ENCODE measurements around the gene OSBPL10.
"Not testable (repeated sequence)": the region's sequence is repeated elsewhere in the genome, so short reads cannot be mapped to it uniquely, and the experiment has no call there.

The OSBPL10 gene

DNA sequence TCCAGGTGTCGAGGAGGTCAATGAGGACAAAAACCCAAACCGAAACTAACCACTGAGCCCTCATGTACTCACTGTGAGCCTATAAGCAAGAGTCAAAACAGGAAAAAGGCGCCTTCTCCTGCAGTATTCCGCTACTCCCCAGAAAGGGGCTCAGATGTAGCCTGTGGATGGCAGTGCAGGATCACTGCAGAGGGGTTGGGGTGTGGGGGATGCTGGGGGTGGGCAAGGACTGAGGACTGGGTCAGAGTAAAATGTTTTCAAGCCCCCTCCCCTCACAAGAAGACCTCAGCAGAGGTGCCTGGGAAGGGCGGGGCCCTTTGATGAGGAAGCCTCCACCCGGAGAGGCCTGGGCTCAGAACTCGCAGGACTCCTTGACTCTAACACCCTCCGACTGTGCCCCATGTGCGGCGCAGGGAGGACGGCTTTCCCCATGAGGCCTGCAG lies 170.1 kb downstream of the OSBPL10 start:
- DNase-seq (ENCODE audit: low read depth), result no peak

DNA sequence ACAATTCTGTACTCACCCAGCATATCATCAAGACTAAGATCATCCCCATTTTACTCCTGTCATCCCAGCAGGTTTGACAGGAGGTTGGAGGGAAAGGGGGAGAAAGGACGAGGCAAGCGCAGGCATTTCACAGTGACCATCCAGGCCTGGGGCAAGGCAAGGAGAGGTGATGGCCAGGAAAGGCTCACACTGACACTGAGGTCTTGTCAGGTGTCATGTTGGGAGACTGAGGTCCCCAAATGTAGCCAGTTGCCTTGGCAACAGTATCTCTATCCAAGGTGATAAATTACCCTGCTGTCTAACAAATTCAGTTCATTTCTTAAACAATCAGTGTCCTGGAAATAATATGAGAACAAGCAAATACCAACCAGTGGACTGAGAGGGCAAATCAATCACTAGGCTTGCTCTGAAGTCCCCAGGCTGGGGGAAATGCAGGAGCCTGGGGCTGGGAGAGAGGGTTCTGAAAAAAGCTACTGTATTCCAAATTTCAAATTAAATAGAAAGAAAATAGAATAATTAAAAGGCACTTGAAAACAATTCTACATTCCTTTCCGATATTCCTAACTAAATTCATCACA lies 172.8 kb downstream of the OSBPL10 start:
- no peak for DNase-seq (ENCODE audit: low read depth)

DNA sequence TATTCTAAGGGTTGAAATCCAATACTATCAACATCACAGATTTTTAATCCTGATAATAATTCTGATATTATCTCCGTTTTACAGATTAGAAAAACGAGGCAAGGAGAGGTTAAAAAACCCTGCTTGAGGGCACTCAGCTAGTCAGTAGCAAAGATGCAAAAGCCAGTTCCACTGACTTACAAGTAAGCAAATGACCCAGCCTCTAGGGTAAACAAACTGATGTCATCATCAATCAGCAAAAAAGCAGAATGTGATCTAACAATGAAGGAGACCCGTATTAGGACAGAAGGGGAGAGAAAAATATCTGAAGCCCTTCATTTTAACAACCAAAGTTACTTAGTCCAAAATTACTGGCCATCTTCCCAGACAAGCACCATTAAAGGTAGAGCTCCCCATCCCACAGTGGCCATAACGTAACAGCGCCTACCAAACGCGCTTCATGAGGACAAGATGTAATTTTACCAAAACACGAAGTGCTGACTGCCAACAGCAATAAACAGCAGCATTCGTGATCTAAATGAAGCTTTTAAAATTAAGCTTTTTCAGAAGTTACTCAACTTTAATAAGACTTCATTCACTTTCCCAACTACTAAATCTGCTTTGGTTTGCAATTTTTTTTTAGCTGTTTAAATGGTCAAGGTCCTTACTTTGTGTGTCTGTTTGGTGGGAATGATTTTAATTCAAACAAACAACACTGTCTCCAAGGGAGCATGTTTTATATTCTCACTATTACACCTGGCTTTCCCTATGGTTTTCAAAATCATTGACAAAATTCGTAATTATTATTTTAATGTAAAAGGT lies 176.6 kb downstream of the OSBPL10 start:
- no peak for DNase-seq (ENCODE audit: low read depth)

DNA sequence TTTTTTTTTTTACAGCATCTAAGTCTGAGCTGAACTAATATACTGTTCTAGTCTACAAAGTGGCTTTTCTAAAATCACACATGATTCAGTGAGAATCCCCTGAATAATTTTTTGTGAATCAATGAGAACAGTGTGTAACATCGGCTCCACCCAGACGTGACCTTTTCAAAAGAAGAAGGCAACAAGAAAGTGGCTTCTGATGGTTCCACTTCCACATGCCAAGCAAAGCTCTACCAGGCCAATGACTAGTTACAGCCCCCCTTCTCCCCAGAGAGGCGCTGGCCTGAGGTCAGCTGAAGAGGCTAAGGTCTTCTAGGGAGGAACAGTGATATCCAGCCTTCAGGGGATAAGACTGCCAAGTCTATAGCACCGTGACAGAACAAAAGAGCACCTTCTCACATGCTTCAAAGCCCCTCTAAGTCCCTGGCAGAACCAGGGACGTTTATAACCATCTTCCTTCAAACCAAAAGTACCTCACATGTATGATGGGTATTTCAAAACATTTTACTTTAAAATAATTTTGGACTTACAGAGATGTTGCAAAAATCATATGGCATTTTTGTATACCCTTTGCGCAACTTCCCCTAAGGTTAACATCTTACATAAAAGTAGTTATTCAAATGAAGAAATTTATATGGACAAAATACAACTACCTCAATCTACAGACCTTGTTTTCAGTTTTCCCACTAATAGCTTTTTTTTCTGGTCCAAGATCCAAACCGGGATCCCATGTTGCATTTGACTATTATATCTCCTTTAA lies 177.9 kb downstream of the OSBPL10 start:
- no peak for DNase-seq (ENCODE audit: low read depth)

DNA sequence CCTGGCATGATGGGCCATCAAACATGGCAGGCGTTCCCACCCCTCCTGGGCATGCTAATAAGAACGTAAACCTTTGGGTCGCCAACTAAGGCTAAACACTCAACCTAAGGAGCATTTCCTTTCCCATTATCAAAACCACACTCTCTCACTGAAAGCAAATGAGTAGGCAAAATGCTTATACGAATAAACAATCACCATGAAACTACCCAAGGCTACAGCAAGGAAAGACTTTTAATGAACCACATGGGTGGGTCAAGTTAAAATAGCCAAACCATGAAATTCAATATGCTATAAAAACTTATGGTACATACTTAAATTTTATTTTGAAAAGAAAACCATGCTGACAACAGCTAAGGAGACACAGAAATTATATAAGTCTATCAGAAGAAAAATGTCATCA lies 180.6 kb downstream of the OSBPL10 start:
- no peak for DNase-seq (ENCODE audit: low read depth)

DNA sequence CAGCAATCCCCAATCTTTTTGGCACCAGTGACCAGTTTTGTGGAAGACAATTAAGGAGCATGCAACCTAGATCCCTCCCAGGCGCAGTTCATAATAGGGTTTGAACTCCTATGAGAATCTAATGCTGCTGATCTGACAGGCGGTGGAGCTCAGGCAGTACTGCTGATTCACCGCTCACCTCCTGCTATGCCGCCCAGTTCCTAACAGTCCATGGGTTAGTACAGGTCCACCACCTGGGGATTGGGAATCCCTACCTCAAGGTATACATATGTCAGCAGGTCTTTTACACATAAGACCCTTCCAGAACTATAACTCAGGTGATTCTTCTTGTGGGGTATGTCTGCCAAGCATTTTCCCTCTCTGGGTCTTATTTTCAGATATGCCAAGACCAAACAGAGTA lies 182.2 kb downstream of the OSBPL10 start:
- DNase-seq (ENCODE audit: low read depth), result no peak

DNA sequence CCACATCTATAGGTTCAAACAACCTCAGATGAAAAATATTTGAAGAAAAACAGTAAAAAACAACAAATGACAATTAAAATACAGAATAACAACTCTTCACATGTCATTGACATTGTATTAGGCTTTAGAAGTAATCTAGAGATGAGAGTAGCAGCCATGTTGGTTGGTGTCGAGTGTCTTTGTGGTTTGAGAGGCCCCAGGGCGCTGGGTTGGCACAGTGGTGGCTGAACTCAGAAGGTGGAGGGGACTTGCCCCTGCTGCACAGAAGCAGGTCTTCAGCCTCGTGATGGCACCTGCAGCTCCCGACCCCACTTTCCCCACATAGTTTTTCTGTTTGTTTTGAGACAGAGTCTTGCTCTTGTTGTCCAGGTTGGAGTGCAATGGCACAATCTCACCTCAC lies 187.2 kb downstream of the OSBPL10 start:
- no peak for DNase-seq (ENCODE audit: low read depth)

DNA sequence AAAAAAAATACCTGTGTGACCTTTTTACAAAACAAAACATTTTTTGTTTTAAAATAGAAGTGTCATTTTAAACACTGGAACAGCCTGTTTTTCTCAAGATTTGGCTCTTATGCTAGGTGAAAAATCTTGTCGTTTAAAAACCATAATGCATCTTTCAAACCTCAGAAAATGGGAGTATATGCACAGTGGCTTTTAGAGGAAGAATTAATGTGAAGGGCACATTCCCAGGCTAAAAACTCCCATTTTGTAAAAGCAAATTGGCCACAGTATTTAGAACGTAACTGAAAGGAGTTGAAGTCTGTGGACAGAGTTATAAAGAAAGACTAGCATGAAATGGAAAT lies 190.0 kb downstream of the OSBPL10 start:
- no peak for DNase-seq (ENCODE audit: low read depth)

DNA sequence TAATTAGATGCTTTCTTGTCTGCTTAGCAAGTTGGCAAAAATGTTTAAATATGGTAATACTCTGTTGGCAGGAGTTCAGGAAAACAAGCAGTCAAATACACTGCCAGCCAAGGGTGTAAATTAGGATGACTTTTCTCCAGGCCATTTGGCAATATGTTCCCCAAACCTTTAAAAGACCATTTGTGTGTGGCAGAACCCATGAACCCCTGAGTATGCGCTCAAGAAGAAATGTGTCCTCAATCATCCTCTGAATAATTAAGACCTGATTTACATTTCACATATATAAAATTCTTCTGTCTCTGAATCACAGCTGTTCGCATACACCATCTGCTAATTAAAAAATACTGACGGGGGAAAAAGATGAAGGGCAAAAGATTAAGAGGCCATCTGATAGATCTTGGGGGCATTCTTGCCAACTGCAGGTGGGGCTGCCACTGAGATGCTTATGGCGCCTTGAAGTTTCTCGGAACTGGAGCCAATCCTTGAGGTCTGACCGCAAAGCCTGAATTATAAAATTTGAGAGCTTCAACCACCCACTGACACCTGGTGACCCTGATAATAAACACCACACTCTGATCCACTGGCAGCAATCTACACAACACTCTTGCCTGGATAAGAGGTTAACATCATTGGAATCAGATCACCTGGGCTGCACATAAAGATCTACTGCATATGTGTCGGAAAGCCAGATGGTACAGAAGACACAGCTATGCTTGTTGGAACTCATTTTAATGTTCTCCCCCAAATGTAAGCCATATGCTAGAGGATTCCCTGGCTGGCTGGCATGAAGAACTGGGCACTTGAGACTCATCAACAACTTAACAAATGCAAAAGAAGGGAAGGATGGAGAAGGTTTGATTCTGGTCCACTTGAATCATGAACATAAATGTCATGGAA lies 190.6 kb downstream of the OSBPL10 start:
- DNase-seq (ENCODE audit: low read depth), result no peak

DNA sequence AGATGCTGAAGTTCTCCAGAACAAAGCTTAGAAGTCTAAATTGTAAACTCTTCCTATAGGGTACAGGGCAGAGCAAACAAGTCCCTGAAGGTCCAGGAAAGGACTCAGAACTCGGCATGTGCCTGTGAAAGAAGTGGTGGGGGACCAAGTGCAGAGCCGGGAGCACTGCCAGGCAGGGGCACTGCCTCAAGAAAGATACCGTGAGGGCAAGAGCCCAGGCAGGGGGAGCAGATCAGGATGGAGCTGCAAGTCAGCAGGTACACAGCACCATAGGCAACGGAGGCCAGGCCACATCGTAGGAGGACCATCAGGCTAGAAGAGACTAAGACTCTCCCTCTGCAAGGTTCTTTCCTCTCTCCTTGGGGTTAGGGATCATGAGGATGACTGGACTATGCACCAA lies 191.6 kb downstream of the OSBPL10 start:
- DNase-seq (ENCODE audit: low read depth), result no peak

DNA sequence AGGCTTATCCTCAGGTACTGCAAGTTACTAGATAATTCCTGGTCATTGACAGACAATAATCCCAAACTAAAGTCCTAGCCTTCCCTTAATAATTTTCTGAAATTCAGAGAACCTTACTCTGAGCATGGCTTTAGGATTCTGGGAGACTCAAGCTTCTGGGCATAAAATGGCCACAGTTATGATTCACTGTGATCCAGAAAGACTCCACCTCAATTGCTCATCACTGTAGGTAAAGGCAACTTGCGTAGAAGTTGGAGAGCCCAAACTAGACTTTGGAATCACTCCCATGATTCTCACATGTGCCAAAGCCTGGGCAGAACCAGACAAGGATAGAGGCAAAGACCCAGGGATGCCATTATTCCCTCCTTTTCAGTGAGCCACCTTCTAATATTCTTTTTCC lies 195.3 kb downstream of the OSBPL10 start:
- no peak for DNase-seq (ENCODE audit: low read depth)

DNA sequence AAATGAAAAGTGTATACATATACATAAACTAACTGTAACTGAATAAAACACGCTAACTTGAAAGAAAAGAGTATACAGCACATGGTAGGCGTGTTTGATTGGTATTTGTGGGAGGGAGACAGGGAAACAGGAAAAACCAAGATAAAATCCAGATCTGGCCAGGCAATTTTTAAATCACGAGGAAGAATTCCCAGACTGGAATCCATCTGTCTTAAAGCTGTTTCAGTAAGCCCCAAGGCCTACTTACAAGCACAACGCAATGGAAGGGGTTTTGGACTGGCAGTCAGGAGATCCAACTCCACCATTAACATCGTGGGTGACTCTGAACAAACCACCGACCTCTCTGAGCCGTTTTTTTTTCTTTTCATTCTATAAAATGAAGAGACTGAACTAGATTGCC lies 195.8 kb downstream of the OSBPL10 start:
- no peak for DNase-seq (ENCODE audit: low read depth)

DNA sequence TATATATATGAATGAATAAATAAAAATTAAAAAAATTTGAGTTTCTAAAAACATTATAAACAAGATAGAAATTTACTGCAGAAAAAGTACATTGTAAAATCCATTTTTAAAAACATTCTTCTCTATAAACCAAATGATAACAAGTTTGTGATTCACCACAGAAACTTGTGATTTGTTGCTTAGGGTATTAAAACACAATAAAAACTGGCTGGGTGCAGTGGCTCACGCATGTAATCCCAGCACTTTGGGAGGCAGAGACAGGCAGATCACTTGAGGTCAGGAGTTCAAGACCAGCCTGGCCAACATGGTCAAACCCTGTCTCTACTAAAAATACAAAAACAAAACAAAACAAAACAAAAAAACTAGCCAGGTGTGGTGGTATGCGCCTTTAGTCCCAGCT lies 197.2 kb downstream of the OSBPL10 start:
- DNase-seq (ENCODE audit: low read depth), result not testable (repeated sequence)

DNA sequence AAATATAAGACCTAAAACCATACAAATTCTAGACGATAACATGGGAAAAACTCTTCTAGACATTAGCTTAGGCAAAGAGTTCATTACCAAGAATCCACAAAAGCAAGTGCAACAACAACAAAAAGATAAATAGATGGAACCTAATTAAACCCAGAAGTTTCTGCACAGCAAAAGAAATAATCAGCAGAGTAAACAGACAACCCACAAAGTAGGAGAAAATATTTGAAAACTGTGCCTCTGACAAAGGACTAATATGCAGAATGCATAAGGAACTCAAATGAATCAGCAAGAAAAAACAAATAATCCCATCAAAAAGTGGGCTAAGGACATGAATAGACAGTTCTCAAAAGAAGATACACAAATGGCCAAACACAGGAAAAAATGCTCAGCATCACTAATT lies 198.8 kb downstream of the OSBPL10 start:
- not testable (repeated sequence) for DNase-seq (ENCODE audit: low read depth)

DNA sequence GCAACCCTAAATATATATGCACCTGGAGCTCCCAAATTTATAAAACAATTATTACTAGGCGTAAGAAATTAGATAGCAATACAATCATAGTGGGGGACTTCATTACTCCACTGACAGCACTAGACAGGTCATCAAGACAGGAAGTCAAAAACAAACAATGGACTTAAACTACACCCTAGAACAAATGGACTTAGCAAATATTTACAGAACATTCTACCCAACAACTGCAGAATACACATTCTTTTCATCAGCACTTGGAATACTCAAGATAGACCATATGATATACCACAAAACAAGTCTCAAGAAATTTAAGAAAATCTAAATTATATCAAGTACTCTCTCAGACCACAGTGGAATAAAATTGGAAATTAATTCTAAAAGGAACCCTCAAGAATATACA lies 201.5 kb downstream of the OSBPL10 start:
- no peak for DNase-seq (ENCODE audit: low read depth)

DNA sequence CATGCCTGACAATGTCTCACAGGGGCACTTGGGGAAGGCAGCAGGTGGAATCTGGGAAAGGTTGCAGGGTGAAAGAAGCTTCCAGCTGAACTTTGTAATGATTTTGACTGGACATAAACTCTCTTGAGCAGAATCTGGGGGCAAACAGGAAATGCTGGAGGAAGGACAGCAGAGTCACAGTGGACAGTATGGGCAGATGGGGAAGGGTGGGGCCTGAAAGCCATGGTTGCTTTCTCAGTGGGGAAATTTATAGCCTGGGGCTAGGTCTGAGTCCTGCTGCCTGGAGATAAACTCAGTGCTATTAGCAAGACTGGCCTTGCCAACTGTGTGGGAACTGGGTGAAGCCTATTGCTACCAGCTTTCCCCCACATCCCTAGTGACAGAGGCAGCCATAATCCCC lies 203.2 kb downstream of the OSBPL10 start:
- DNase-seq (ENCODE audit: low read depth), result no peak

DNA sequence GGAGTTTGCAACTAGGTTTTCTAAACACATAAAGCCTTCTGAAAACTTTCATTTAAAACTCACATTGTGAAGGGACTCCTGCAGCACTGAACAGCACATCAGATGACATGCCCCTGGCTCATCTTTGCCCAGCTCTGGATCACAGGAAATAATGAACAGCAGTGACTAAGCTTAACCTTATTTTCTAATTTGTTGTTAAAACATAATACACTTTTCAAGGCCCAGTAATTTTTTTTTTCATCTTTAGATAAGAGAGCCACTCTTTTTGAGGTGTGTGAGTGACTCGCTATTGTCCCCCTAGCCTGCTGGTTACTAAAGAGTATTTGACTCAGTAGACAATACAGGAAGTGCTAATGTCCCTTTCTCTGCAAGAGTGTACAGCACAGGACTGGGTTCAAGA lies 204.0 kb downstream of the OSBPL10 start:
- no peak for DNase-seq (ENCODE audit: low read depth)

DNA sequence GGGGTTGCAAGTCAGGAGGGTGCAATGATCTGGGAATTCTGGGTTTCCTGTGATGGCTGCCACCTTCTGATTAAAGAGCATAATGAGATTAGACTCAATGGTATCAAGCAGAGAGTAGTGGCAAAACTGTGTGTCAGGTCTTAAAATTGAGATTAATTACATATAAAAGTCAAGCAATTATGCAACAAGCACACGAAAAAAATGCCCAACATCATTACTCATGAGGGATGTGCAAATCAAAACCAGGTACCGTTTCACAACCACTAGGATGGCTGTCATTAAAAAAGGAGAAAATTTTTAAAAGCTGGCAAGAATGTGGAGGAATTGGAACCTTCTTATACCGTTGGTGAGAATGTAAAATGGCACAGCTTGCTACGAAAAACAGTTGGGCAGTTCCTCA lies 205.0 kb downstream of the OSBPL10 start:
- no peak for DNase-seq (ENCODE audit: low read depth)

DNA sequence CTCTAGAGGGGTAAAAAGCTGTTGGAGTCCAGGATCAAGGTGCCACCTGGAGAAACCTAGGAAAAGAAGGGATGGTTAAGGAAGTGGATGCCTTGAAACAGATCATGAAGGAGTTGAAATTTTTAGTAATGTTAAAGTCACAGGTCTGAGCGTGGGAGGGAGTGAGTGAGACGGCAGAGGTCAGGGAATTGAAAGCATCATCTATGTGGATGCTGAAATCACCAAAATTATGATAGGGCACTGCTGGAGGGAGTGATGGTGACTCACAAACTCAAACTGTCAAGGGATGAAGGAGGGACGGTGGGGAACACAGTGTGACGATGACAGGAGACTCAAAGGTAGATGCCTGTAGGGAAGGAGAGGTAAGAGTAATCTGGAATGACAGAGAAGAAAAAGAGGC lies 205.7 kb downstream of the OSBPL10 start:
- DNase-seq (ENCODE audit: low read depth), result no peak

DNA sequence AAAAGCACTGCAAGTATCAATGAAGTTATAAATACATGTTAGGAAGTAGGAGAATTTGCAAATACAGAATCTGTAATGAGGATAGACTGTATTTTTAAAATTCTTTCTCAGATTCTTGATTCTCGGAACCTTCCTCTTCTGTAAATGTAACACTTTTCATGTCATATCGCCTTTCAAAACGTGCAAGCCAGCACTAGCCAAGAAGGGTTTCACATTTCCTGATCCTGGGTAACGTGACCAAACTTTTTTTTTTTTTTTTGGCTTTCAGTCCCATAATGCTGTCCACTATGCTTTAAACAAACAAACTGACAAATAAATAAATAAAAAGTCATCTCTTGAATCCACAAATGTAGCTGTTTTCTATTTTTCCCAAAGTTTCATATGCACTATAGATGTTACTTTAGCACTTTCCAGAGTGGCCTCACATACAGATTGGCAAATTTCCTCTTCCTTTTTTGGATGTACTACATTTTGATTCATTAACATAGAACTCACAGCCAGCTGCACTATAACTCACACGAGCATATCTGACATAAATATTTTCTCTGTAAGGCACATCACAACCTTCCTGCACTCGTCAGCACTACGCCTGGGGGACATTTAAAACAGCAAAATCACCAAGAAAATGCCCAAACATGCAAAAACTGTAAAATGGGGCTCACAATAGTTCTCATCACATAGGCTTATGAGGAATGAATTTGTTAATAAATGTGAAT lies 208.1 kb downstream of the OSBPL10 start:
- no peak for DNase-seq (ENCODE audit: low read depth)

DNA sequence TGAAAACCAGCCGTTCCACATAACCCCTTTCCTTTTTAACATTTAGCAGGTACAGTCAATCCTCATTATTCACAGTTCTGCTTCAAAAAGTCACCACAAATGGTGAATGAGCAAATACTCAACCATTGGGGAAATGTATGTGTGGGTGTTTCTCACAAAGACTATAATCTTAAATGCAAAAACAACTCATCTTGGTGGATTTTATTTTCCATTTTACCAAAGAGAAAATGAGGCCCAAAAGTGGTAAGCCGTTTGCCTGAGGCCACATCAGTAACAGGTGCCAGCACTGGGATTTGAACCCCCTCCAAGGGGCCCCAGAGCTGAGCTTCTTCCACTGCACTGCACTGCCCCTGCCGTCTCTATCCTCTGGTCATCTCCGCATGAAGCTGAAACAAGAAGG lies 208.8 kb downstream of the OSBPL10 start:
- no peak for DNase-seq (ENCODE audit: low read depth)

Measured in T-helper 22 cell (primary cell).